HUES48 (cell line): Measurements from ENCODE around the gene ADGRB3.

Experiments
- H3K27ac ChIP-seq: one replicate; pipeline ENCODE4 v1.7.0; 2013; ENCODE audit warnings: low read depth, low read length, inconsistent platforms
- H3K27me3 ChIP-seq: 2 replicates; pipeline ENCODE4 v1.6.1; 2013; ENCODE audit warnings: mild to moderate bottlenecking, low read length; ENCODE audit not compliant: control insufficient read depth, insufficient read depth
- H3K36me3 ChIP-seq: 2 replicates; pipeline ENCODE4 v1.6.1; 2013; ENCODE audit warnings: low read length; ENCODE audit not compliant: control insufficient read depth, insufficient read depth
- H3K4me1 ChIP-seq: 2 replicates; pipeline ENCODE4 v1.6.1; 2013; ENCODE audit warnings: mild to moderate bottlenecking, low read length; ENCODE audit not compliant: control insufficient read depth, insufficient read depth
- H3K4me3 ChIP-seq: 2 replicates; pipeline ENCODE4 v1.5.1; 2013; ENCODE audit warnings: mild to moderate bottlenecking, low read depth, low read length
- H3K9ac ChIP-seq: 2 replicates; pipeline ENCODE4 v1.6.1; 2013; ENCODE audit warnings: mild to moderate bottlenecking, low read depth, low read length, moderate library complexity
- H3K9me3 ChIP-seq: 2 replicates; pipeline ENCODE4 v1.6.1; 2013; ENCODE audit warnings: low read length; ENCODE audit not compliant: control insufficient read depth, insufficient read depth

Gene ADGRB3

DNA sequence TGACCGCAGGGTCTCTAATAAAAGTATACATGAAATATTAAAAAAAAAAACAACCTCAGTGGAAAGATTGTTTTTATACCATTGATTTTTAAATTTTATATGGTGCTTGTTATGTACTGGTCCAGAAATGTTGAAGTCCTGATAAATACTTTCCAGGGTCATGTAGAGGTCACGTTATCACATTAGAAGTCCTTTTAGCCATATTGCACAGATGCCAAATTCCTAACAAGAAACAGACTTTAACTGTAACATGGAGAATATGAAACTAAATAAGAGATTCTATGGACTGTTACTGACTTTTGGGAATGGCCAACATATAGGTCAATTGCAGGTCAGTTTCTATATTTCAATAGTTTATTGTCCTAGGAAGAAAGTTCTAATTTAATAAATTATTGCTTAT is 89.0 kb downstream of the ADGRB3 start:
- H3K4me3 ChIP-seq: no peak overlapping the region
- H3K4me1 ChIP-seq: no peaks in the 10 kb centered on the region
- no peak overlapping the region for H3K27ac ChIP-seq
- H3K9ac ChIP-seq: no peak overlapping the region
- no peaks in the 10 kb centered on the region for H3K9me3 ChIP-seq
- no peaks in the 10 kb centered on the region for H3K36me3 ChIP-seq
- no peaks in the 10 kb centered on the region for H3K27me3 ChIP-seq

DNA sequence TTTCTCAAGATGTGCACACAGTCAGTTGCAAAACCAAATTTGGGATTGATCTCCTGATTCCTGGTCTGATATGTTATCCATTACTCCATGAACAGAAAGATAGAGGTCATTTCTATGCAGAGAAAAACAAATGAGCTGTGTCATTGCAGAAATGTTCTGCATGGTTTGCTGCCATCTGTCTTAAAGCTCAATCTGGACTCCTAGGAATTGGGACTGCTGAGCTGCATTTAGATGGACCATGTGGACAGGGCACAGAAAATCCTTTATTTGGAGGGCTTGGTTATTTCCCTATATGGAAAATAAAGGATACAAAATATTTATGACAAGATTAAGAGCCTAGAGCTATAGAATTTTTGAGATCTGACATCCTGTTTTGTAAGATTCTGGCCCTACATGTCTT is 91.3 kb downstream of the ADGRB3 start:
- Histone ChIP-seq H3K27me3 (no peaks in the 10 kb centered on the region), H3K27ac (no peak overlapping the region), H3K9ac (no peak overlapping the region), H3K36me3 (no peaks in the 10 kb centered on the region), H3K4me1 (no peaks in the 10 kb centered on the region), H3K9me3 (no peaks in the 10 kb centered on the region), H3K4me3 (no peak overlapping the region)

DNA sequence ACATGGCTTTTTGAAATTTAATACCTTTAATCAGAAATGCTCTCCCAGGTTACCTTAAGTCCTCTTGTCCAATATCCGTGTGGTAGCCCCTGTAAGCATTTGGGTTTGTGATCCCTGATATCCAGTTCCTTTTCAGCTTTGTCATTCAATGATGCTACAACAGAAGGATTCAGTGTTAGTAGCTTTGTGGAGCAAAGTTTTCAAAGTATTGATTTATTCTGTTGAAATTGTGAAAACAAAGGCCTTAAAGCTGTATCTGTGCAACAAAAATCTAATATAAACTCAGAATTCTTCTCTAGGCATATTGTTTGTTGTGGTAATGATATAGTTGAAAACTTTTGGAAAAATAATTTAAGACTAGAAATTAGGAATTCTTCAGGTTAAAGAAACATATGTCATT is 91.9 kb downstream of the ADGRB3 start:
- Histone ChIP-seq H3K9ac (no peak overlapping the region), H3K27ac (no peak overlapping the region), H3K4me3 (no peak overlapping the region), H3K9me3 (no peaks in the 10 kb centered on the region), H3K36me3 (no peaks in the 10 kb centered on the region), H3K27me3 (no peaks in the 10 kb centered on the region), H3K4me1 (no peaks in the 10 kb centered on the region)

DNA sequence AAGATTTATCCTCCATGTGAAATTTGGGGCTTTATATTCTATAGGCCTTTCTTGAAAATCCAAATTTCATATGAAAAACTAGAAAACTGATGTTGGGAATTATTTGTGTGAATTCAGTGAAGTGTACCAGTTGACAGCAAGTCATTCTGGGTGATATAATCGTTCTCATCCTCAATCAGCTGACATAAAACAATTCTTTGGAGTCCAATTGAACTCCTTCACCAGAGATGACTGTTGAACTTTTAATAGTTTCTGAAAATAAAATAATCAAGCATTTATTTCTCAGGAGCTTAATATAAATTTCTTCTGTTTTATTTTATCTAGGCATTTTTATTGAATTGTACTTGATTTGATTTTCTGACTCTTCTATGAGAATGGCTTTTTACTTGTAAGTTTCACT is 92.6 kb downstream of the ADGRB3 start:
- Histone ChIP-seq H3K4me3 (no peak overlapping the region), H3K9me3 (no peaks in the 10 kb centered on the region), H3K9ac (no peak overlapping the region), H3K36me3 (no peaks in the 10 kb centered on the region), H3K4me1 (no peaks in the 10 kb centered on the region), H3K27ac (no peak overlapping the region), H3K27me3 (no peaks in the 10 kb centered on the region)

DNA sequence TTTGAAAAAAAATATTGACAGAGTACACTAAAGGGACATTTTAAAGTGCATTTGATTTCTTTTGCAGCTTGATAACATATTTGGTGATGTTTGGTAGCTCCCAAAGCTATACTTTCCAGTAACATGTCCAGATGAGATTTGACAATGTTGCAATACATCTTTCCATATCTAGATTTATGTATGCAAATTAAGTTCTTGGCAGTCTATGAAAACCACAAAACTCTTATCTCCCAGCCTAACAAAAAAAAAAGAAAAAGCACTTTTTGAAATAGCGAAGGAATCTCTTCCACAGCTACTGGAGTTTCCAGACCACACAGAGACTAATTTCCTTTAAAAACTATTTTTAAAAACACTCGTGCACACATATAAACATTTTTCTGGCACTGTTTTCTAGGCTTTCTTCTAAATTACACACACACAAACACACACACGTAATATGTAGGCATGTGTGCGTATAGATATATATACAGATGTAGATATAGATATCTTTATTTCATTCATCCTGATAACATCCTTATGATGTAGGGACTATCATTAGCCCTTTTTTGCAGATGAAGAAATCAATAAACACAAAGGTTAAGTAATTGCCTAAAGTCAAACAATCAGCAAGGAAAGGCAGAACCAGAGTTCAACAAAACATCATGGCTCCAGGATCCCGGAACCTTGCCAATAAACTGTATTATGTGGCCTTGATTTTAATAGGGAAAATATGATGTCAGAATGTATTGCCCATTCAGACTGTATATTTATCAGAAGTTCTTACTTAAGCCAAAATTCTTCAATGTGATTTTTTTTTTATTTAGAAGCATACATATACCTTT is 93.3 kb downstream of the ADGRB3 start:
- Histone ChIP-seq H3K27ac (no peak overlapping the region), H3K9ac (no peak overlapping the region), H3K27me3 (no peaks in the 10 kb centered on the region), H3K36me3 (no peaks in the 10 kb centered on the region), H3K9me3 (no peaks in the 10 kb centered on the region), H3K4me3 (no peak overlapping the region), H3K4me1 (no peaks in the 10 kb centered on the region)

DNA sequence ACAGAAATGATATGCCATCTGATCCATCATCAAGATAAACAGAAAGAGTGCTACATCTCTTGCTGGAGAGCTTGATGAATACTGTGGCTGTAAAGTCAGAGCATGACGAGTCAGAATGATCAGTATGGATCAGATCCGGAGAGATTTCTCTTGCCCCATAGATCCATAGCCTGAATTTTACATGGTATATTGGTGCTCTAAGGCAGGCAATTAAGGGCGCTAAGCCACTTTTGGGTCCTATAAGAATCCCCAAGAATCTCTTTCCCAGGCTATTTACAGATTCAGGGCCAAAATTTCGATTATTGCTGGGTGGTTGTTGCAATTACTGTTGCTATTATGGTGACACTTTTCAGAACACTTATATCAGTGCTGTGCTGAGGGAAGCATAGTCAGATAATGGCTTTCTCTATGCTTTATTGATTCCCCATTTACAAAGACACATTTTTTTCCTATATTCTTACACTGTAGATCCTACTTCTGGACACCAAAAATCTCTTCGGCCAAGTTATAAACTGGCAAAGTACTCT is 94.4 kb downstream of the ADGRB3 start:
- no peaks in the 10 kb centered on the region for H3K4me1 ChIP-seq
- H3K27ac ChIP-seq: no peak overlapping the region
- no peaks in the 10 kb centered on the region for H3K27me3 ChIP-seq
- H3K4me3 ChIP-seq: no peak overlapping the region
- no peaks in the 10 kb centered on the region for H3K36me3 ChIP-seq
- no peak overlapping the region for H3K9ac ChIP-seq
- no peaks in the 10 kb centered on the region for H3K9me3 ChIP-seq

DNA sequence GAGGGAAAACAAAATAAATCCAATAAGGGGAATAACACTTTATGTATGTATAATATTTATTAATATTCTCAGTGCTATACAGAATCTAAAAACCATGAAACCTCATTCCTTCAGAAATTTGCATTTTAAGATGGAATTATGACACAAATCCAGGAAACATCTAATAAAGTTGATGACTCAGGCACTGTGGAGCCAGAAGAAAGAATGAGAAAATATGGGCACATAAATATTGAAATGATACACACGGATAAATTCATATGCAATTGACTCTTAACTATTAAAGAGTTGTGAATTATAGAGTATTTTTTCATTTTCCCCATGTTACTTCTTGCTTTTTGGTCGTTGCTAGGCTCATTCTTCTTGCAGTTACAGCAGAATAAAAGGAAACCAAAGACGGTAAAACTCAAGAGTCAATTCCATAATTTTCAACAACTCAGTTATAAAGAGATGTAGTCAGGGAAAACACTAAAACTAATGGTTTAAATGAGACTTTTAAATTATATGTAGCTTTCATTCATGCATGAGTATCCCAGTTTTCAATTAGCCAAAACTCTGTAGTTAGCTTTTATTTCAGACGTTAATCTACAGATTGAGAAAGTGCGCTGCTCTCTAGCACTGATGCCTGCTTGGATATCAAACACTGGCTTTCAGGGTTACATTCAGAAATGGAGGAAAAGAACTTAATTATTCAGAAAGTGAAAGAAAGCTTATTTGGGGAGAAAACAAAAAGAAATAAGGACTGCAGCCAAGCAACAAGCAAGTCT is 95.4 kb downstream of the ADGRB3 start:
- Histone ChIP-seq H3K36me3 (no peaks in the 10 kb centered on the region), H3K27ac (no peak overlapping the region), H3K9ac (no peak overlapping the region), H3K4me3 (no peak overlapping the region), H3K27me3 (no peaks in the 10 kb centered on the region), H3K4me1 (no peaks in the 10 kb centered on the region), H3K9me3 (no peaks in the 10 kb centered on the region)

DNA sequence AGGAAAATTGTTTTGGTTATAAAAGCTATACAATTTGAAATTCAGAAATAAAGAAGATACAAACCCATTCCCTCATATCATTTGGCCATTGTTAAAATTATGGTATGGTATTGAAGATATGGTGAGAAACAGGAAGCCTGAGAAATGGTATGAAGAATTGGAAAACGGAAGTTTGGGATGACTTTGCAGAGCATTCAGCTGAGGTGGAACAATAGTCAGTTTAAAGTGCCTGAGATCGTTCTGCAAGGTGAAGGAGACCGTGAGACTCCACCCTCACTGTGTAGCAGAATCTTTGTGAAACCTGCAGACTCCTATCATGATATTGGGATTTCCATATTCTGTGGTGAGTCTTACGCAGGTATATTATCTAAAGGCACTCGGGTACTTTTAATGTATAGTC is 97.3 kb downstream of the ADGRB3 start:
- no peaks in the 10 kb centered on the region for H3K4me1 ChIP-seq
- no peaks in the 10 kb centered on the region for H3K36me3 ChIP-seq
- no peaks in the 10 kb centered on the region for H3K27me3 ChIP-seq
- H3K9me3 ChIP-seq: no peaks in the 10 kb centered on the region
- H3K4me3 ChIP-seq: no peak overlapping the region
- no peak overlapping the region for H3K27ac ChIP-seq
- H3K9ac ChIP-seq: no peak overlapping the region

DNA sequence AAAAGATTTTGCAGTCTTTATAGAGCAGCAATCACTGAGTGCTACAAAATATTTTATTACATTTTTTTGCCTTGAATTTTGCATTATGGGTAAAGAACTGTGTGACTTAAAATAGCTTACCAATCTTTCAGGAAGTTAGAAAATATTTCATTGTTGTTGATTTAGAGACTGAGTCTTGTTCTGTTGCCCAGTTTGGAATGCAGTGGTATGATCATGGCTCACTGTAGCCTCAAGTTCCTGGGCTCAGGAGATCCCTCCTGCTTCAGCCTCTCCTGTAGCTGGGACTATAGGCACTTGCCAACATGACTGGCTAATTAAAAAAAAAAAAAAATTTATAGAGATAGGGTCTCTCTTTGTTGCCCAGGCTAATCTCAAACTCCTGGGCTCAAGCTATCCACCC is 100.8 kb downstream of the ADGRB3 start:
- H3K9me3 ChIP-seq: no peaks in the 10 kb centered on the region
- no peak overlapping the region for H3K27ac ChIP-seq
- H3K9ac ChIP-seq: no peak overlapping the region
- no peak overlapping the region for H3K4me3 ChIP-seq
- peaks cover 6% of the 10 kb centered on the region for H3K4me1 ChIP-seq
- H3K27me3 ChIP-seq: no peaks in the 10 kb centered on the region
- H3K36me3 ChIP-seq: no peaks in the 10 kb centered on the region

DNA sequence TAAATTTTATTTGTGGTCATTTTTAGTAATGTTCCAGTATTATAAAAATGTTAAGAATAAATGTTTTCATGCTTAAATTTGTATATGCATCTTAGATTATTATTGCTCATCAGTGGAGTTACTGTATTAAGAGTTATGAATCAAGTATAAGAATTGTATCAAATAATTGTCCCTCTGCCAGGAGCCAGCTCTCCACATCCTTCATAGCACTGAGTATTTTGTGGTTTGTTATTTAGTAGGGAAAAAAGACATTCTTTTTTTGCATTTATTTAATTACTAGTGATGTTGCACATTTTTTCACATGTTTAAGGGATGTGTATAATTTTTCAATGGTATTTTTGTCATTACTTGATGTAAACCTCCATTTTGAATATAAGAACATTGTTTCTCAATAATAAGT is 102.0 kb downstream of the ADGRB3 start:
- Histone ChIP-seq H3K27ac (no peak overlapping the region), H3K9ac (no peak overlapping the region), H3K4me1 (peaks cover 6% of the 10 kb centered on the region), H3K27me3 (no peaks in the 10 kb centered on the region), H3K9me3 (no peaks in the 10 kb centered on the region), H3K36me3 (no peaks in the 10 kb centered on the region), H3K4me3 (no peak overlapping the region)

DNA sequence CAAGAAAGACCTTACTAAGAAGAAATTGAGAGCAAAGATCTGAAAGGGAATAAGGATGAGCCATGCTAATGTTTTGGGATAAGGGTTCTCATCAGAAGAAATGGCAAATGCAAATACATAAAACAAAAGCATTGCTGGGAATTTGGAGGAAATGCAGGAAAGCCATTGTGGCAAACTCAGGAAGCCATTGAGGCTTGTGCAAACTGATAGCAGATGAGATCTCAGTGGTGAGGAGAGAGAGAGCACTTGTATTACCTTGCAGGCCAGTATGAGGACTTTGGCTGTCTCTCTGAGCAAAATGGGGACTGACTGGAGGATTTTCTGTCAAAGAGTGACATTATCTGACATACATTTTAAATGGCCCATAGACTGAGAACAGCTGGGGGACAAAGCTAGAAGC is 103.0 kb downstream of the ADGRB3 start:
- no peak overlapping the region for H3K4me3 ChIP-seq
- H3K9me3 ChIP-seq: no peaks in the 10 kb centered on the region
- no peaks in the 10 kb centered on the region for H3K27me3 ChIP-seq
- peaks cover 6% of the 10 kb centered on the region for H3K4me1 ChIP-seq
- no peak overlapping the region; the same call in 1 of the 2 replicates for H3K9ac ChIP-seq
- no peaks in the 10 kb centered on the region for H3K36me3 ChIP-seq
- H3K27ac ChIP-seq: no peak overlapping the region
